CD14-positive monocyte (primary cell): ENCODE measurements around the gene PPM1B. TPM values are rescaled to one million over a fixed set of nuclear protein-coding genes. Genes with fewer than 3 reads are reported as not detected.
"Not testable (repeated sequence)": the region's sequence is repeated elsewhere in the genome, so short reads cannot be mapped to it uniquely, and the experiment has no call there.

Experiments used
- DNase-seq, 3 donors: peaks; one replicate each; pipeline ENCODE4 v3.0.0-alpha.2; 2011 to 2022
- H2AFZ ChIP-seq: 2 replicates; pipeline ENCODE4 v1.6.0; 2012; ENCODE audit warnings: mild to moderate bottlenecking, low read depth, low read length, inconsistent platforms; ENCODE audit not compliant: insufficient read depth, poor library complexity, severe bottlenecking
- H3K27ac ChIP-seq, 2 donors: 1 replicate in 1 of 2; 2 replicates in 1 of 2; pipeline ENCODE4 v1.5.1; 2012 to 2013; ENCODE audit warnings: low read length in 2 of 2, control low read depth in 1 of 2, inconsistent platforms in 1 of 2, low read depth in 1 of 2, mild to moderate bottlenecking in 1 of 2
- H3K27me3 ChIP-seq, 2 donors: one replicate each; pipeline versions ENCODE4 v1.6.0 to v1.6.1; 2011 to 2013; ENCODE audit warnings: low read length in 2 of 2; ENCODE audit not compliant: control insufficient read depth in 2 of 2, insufficient read depth in 2 of 2
- H3K36me3 ChIP-seq, 2 donors: replicated peaks in 1 of 2; 1 replicate in 1 of 2; 2 replicates in 1 of 2; pipeline versions ENCODE4 v1.5.1 to v1.6.1; 2012 to 2013; ENCODE audit warnings: low read length in 2 of 2, control low read depth in 1 of 2, inconsistent platforms in 1 of 2, mild to moderate bottlenecking in 1 of 2; ENCODE audit not compliant: insufficient read depth in 2 of 2, control insufficient read depth in 1 of 2
- H3K4me1 ChIP-seq, 2 donors: 1 replicate in 1 of 2; 2 replicates in 1 of 2; pipeline versions ENCODE4 v1.5.1 to v1.6.1; 2012 to 2013; ENCODE audit warnings: low read length in 2 of 2, control low read depth in 1 of 2, inconsistent platforms in 1 of 2, mild to moderate bottlenecking in 1 of 2, moderate library complexity in 1 of 2; ENCODE audit not compliant: insufficient read depth in 2 of 2, control insufficient read depth in 1 of 2
- H3K4me2 ChIP-seq: replicated peaks from 2 replicates; pipeline ENCODE3; 2012; ENCODE audit warnings: low read length, moderate library complexity, mild to moderate bottlenecking; ENCODE audit not compliant: poor library complexity, severe bottlenecking; ENCODE audit errors: extremely low read depth
- H3K4me3 ChIP-seq, 3 experiments: fragments of 200-600 bp in 1 of 3; sonication (generic) in 1 of 3; replicated peaks in 1 of 3; 1 replicate in 2 of 3; 2 replicates in 1 of 3; pipeline ENCODE4 v1.5.1; 2011 to 2013; ENCODE audit warnings: low read length in 3 of 3, mild to moderate bottlenecking in 3 of 3, control low read depth in 2 of 3, low read depth in 2 of 3, inconsistent platforms in 1 of 3, moderate library complexity in 1 of 3
- H3K79me2 ChIP-seq: 2 replicates; pipeline ENCODE4 v1.6.0; 2012; ENCODE audit warnings: mild to moderate bottlenecking, control low read depth, inconsistent platforms, low read length, moderate library complexity; ENCODE audit not compliant: insufficient read depth
- H3K9ac ChIP-seq: 2 replicates; pipeline ENCODE4 v1.6.0; 2017; ENCODE audit warnings: low read length, mild to moderate bottlenecking; ENCODE audit not compliant: insufficient read depth, poor library complexity, severe bottlenecking
- H3K9me3 ChIP-seq, 2 donors: replicated peaks in 1 of 2; 1 replicate in 1 of 2; 2 replicates in 1 of 2; pipeline versions ENCODE4 v1.5.1 to v1.6.1; 2012 to 2013; ENCODE audit warnings: low read length in 2 of 2, control low read depth in 1 of 2; ENCODE audit not compliant: control insufficient read depth in 1 of 2, insufficient read depth in 1 of 2
- H4K20me1 ChIP-seq: 2 replicates; pipeline ENCODE4 v1.6.0; 2012; ENCODE audit warnings: mild to moderate bottlenecking, low read length, control low read depth, moderate library complexity; ENCODE audit not compliant: insufficient read depth
- H3K27ac Mint-ChIP-seq, 7 donors: one replicate each; pipeline ENCODE4 v1.8.0; 2020; ENCODE audit warnings: mild to moderate bottlenecking in 7 of 7, mixed read lengths in 7 of 7, moderate library complexity in 6 of 7, inconsistent platforms in 2 of 7
- H3K27me3 Mint-ChIP-seq, 3 donors: one replicate each; pipeline ENCODE4 v1.8.0; 2021 to 2022; ENCODE audit warnings: low read depth in 3 of 3, mild to moderate bottlenecking in 3 of 3, mixed read lengths in 3 of 3, moderate library complexity in 3 of 3, inconsistent platforms in 1 of 3
- H3K36me3 Mint-ChIP-seq, 2 donors: one replicate each; pipeline ENCODE4 v1.8.0; 2020; ENCODE audit warnings: mixed read lengths in 2 of 2, inconsistent platforms in 1 of 2, mild to moderate bottlenecking in 1 of 2
- H3K4me1 Mint-ChIP-seq: one replicate; pipeline ENCODE4 v1.8.0; 2020; ENCODE audit warnings: mild to moderate bottlenecking, mixed read lengths
- H3K4me3 Mint-ChIP-seq, 2 donors: one replicate each; pipeline ENCODE4 v1.8.0; 2020; ENCODE audit warnings: mild to moderate bottlenecking in 2 of 2, mixed read lengths in 2 of 2, moderate library complexity in 1 of 2
- H3K9me3 Mint-ChIP-seq, 7 donors: one replicate each; pipeline ENCODE4 v1.8.0; 2020 to 2022; ENCODE audit warnings: mixed read lengths in 7 of 7, mild to moderate bottlenecking in 6 of 7, moderate library complexity in 6 of 7, inconsistent platforms in 2 of 7
- WGBS: methylation state at CpG from one replicate; pipeline ENCODE4 v1.1.5; 2013; ENCODE audit warnings: missing lambda C conversion rate; ENCODE audit not compliant: insufficient coverage; 5-methylcytosine and 5-hydroxymethylcytosine counted together
- intact Hi-C, 2 donors: fragments of 100-400 bp; cut with micrococcal nuclease; formaldehyde crosslinking; loops; one replicate each; pipeline versions ENCODE4 v1.15.0 to v1.15.1; 2023
- polyA plus RNA-seq, 3 donors: library from polyadenylated mRNA; depleted of rRNA in 1 of 3; unstranded in 2 of 3; stranded (reverse) in 1 of 3; fragments of 300-500 nt in 2 of 3; fragments of >200 nt in 1 of 3; fragmentation: Illumina TruSeq in 2 of 3; gene quantifications; 1 replicate in 2 of 3; 2 replicates in 1 of 3; pipeline ENCODE4 v1.2.3, GENCODE V29; 2012 to 2021
- TF ChIP-seq, protein P1 (sequence below): fragments of 200-600 bp; IDR thresholded peaks from one replicate; pipeline ENCODE4 v1.8.0; 2022; ENCODE audit warnings: antibody characterized with exemption, mild to moderate bottlenecking

The PPM1B gene
- polyA plus RNA-seq, 3 donors = 17.7 to 34.6 (median 24.9) TPM

- H3K4me3 Mint-ChIP-seq = no peak overlapping the region
- H3K27ac ChIP-seq = no peak overlapping the region
- H4K20me1 ChIP-seq = no peaks in the 10 kb centered on the region
- H3K4me1 ChIP-seq = no peaks in the 10 kb centered on the region
- H3K4me3 ChIP-seq = no peak overlapping the region
- peaks cover 0 to 9% of the 10 kb centered on the region in 2 donors for H3K9me3 ChIP-seq
- no peaks in the 10 kb centered on the region for H3K36me3 Mint-ChIP-seq
- TF ChIP-seq, protein P1, sequence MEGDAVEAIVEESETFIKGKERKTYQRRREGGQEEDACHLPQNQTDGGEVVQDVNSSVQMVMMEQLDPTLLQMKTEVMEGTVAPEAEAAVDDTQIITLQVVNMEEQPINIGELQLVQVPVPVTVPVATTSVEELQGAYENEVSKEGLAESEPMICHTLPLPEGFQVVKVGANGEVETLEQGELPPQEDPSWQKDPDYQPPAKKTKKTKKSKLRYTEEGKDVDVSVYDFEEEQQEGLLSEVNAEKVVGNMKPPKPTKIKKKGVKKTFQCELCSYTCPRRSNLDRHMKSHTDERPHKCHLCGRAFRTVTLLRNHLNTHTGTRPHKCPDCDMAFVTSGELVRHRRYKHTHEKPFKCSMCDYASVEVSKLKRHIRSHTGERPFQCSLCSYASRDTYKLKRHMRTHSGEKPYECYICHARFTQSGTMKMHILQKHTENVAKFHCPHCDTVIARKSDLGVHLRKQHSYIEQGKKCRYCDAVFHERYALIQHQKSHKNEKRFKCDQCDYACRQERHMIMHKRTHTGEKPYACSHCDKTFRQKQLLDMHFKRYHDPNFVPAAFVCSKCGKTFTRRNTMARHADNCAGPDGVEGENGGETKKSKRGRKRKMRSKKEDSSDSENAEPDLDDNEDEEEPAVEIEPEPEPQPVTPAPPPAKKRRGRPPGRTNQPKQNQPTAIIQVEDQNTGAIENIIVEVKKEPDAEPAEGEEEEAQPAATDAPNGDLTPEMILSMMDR = no peak
- H3K9me3 Mint-ChIP-seq = peaks cover 7 to 25% (median 11%) of the 10 kb centered on the region in 7 donors
- peaks cover 0 to 5% (median 3%) of the 10 kb centered on the region in 3 donors for H3K27me3 Mint-ChIP-seq
- no peak overlapping the region for H3K27ac Mint-ChIP-seq
- H2AFZ ChIP-seq = no peak overlapping the region
- intact Hi-C loops = no loop called here
- peaks cover 11% of the 10 kb centered on the region for H3K4me1 Mint-ChIP-seq
- no peak overlapping the region for H3K4me2 ChIP-seq
- 100% methylated on average over 1 of the region's 3 CpGs for WGBS
- DNase-seq = no peak
- no peaks in the 10 kb centered on the region for H3K27me3 ChIP-seq
- H3K79me2 ChIP-seq = no peaks in the 10 kb centered on the region
- no peaks in the 10 kb centered on the region for H3K36me3 ChIP-seq
- no peak overlapping the region for H3K9ac ChIP-seq
These were observed 81.7 kb downstream of the PPM1B start for GRCh38 chr2:44250376-44250775.

DNA sequence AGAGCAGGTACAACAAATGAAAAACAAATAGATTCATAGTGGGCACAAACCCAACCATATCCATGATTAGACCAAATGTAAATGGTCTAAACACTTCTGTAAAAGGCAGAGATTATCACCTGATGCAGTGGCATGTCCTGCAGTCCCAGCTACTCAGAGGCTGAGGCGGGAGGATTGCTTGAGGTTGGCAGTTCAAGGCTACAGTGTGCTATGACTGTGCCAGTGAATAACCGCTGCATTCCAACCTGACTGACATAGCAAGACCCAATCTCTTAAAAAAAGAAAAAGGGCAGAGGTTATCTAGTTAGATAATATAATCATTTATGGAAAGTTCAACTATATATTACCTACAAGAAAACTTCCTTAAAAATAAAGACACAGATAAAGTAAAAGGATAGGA lies 85.3 kb downstream of the PPM1B start:
- Histone ChIP-seq H3K9ac (no peak overlapping the region), H4K20me1 (no peaks in the 10 kb centered on the region), H2AFZ (no peak overlapping the region), H3K36me3 (no peaks in the 10 kb centered on the region), H3K4me2 (no peak overlapping the region), H3K4me3 (no peak overlapping the region), H3K27ac (no peak overlapping the region), H3K79me2 (no peaks in the 10 kb centered on the region), H3K4me1 (no peaks in the 10 kb centered on the region), H3K9me3 (peaks cover 0 to 9% of the 10 kb centered on the region in 2 donors), H3K27me3 (no peaks in the 10 kb centered on the region)
- Mint-ChIP-seq H3K9me3 (peaks cover 8 to 25% (median 11%) of the 10 kb centered on the region in 7 donors), H3K4me3 (no peak overlapping the region), H3K36me3 (no peaks in the 10 kb centered on the region), H3K27me3 (peaks cover 1 to 5% (median 3%) of the 10 kb centered on the region in 3 donors), H3K27ac (no peak overlapping the region), H3K4me1 (no peaks in the 10 kb centered on the region)
- intact Hi-C loops = no loop called here
- TF ChIP-seq, protein P1 = no peak
- DNase-seq = no peak
- WGBS = 100% methylated on average over 1 of the region's 2 CpGs

DNA sequence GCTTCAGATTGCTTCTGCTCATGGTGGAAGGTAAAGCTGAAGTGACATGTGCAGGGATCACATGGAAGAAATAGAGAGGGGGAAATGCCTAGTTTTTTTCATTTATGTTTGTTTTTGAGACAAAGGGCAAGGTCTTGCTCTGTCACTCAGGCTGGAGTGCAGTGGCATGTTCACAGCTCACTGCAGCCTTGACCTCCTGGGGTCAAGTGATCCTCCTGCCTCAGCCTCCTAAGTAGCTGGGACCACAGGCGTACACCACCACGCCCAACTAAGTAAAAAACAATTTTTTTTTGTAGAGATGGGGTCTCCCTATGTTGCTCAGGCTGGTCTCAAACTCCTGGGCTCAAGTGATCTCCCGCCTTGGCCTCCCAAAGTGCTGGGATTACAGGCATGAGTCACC lies 87.0 kb downstream of the PPM1B start:
- H4K20me1 ChIP-seq, H3K9ac ChIP-seq, H3K27me3 ChIP-seq, H3K4me1 Mint-ChIP-seq, H2AFZ ChIP-seq, H3K9me3 ChIP-seq, H3K36me3 Mint-ChIP-seq, DNase-seq, intact Hi-C loops, H3K4me1 ChIP-seq, H3K79me2 ChIP-seq, H3K4me3 ChIP-seq, H3K27me3 Mint-ChIP-seq, H3K4me3 Mint-ChIP-seq, H3K36me3 ChIP-seq, H3K27ac Mint-ChIP-seq, H3K27ac ChIP-seq, H3K4me2 ChIP-seq: not testable (repeated sequence)
- peaks cover 8 to 29% (median 11%) of the 10 kb centered on the region in 7 donors for H3K9me3 Mint-ChIP-seq
- 100% methylated on average over 1 of the region's 3 CpGs for WGBS
